Stimulated activated CD8-positive, alpha-beta memory T cell treated with anti-CD3 and anti-CD28 coated beads, Interleukin-15, amount 100 ng/mL, for 24 hours (primary cell): ENCODE results near the gene HTR5A.

Experiments used
- DNase-seq: peaks from one replicate; pipeline ENCODE4 v3.0.0-alpha.2; 2020; ENCODE audit warnings: low read depth

Gene HTR5A

GRCh38 chr7:155090684-155091083 is 20.6 kb downstream of the HTR5A start:
- no peak for DNase-seq

- DNase-seq: no peak
Measured at GRCh38 chr7:155093596-155093995, 23.5 kb downstream of the HTR5A start.

- no peak for DNase-seq
Measured at GRCh38 chr7:155094636-155095135, 24.6 kb downstream of the HTR5A start.

- no peak for DNase-seq
Measured at GRCh38 chr7:155097338-155097737, 27.2 kb downstream of the HTR5A start.

GRCh38 chr7:155103839-155104238 is 33.7 kb downstream of the HTR5A start:
- no peak for DNase-seq

- no peak for DNase-seq
Measured at GRCh38 chr7:155104913-155105312, 34.8 kb downstream of the HTR5A start.

DNA sequence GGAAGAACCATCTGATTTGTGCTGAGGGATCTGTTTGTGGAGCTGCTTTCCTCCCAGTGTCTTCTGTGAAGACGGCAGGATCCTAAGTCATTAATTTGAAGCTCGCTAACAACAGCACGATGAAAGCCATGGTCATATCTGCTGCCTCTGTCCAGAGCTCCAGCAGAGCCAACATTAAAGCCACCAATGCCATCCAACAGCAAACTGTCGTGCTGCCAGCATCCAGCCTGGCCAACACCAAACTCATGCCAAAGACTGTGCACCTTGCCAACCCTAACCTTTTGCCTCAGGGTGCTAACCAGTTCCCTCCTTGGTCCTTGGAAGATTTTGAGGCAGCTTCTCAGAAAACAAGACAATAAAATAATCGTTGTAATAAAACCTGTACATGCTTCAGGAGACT is 36.2 kb downstream of the HTR5A start:
- DNase-seq: no peak

- DNase-seq: no peak
Measured at GRCh38 chr7:155107126-155107525, 37.0 kb downstream of the HTR5A start.

DNA sequence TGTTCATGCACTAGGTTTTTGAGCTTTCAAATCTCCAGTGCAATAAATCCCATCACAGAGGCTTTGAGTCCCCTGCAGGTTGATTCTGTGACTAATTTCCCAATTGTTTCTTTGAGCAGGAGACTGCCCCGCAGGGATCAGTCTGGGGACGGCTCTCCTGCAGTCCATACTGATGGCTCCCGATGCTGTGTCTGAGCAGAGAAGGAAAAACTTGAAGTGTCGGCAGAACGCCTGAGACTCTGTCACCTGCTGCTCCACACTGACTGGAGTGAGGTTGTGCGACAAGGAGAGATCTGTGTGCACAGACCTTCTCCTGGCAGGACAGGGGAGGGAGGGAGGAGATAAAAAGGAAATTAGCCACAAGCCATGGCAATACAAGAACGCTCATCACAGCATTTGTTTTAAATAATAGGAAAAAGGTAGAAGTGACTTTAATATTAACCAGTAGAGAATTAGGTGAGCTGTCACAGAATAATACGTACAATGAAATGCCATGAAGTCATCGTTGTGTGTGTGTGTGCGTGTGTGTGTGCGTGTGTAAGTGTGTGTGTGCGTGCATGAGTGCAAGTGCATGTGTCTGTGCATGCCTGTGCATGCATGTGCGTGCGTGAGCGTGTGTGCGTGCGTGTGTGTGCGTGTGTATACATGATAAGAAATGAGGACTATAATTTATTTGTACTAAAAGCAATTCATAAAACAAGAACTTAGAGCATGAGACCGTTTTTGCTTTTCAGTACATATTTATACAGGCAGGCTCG is 38.2 kb downstream of the HTR5A start:
- no peak for DNase-seq

- no peak for DNase-seq
Measured at GRCh38 chr7:155109121-155109520, 39.0 kb downstream of the HTR5A start.

- DNase-seq: no peak
Measured at GRCh38 chr7:155115288-155115687, 45.2 kb downstream of the HTR5A start.

- no peak for DNase-seq
Measured at GRCh38 chr7:155119801-155120382, 49.8 kb downstream of the HTR5A start.

DNA sequence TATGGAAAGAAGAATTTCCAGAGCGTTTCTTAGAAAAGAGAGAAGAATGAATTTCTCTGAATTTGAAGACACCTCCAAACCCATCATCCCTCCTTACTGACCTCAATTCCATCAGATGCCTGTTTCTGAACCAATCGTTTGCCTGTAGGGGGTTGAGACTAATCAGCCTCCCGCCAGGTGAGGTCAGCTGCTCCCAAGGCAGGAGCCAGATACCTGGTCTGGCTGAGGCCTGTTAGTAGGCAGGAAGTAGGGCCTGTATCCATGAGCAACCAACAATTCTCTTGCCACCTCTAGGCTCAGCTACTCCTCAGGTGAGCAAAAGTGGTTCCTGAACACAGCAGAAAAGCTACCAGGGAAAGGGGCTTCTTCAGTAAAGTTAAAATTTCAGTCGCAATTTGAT is 50.3 kb downstream of the HTR5A start:
- no peak for DNase-seq

DNA sequence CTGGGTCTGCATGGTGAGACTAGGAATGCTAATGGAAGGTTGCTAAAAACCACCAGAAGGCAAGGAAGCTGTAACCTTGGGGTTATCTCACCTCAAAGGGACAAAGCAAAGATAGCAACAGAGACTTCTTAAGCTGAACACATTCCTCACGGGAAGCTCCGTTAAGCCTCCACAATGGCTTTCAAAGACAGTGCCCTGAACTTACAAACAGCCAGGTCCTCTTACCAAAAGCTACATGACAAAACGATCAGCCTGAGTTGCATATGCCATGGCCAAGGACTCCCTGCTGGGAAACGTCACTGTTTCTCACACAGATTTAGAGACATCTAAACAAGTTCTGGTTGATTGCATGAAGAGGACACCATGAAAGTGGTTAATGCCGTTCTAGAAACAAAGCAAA is 52.7 kb downstream of the HTR5A start:
- no peak for DNase-seq

GRCh38 chr7:155123413-155123812 is 53.3 kb downstream of the HTR5A start:
- DNase-seq: no peak

DNA sequence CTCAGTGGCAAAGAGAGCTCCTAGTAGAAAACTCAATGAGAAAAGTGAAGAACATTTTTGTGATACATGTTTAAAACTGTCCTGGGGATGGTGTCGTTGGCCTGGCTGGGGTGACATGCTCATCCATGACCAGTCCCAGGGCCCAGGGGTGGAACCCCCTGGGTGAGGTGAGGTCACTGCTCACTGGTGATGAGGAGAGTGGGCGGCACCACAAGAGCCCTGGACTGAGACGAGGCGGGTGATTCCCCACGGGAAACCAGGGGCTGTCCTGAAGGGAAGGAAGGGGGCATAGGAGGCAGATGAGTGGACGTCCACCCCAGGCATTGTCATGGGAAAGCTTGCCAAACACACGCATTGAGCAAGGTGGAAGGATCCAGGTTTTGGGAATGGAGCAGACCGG is 54.6 kb downstream of the HTR5A start:
- no peak for DNase-seq

DNA sequence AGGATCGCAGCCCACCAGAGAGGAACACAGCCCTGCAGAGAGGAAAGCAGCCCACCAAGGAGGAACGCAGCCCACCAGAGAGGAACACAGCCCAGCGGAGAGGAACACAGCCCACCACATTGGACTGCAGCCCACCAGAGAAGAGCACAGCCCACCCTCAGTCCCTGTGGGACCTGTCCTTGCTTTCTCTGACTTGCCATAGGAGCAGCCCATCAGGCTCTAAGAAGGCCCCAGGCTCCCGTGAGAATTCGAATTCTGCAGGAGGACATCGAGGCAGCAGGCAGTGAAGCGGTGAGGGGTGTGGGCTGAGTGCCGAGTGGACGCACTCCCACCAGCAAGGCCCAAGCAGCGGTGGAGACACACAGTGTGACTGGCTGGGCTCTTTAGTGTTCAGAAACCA is 59.1 kb downstream of the HTR5A start:
- no peak for DNase-seq

DNA sequence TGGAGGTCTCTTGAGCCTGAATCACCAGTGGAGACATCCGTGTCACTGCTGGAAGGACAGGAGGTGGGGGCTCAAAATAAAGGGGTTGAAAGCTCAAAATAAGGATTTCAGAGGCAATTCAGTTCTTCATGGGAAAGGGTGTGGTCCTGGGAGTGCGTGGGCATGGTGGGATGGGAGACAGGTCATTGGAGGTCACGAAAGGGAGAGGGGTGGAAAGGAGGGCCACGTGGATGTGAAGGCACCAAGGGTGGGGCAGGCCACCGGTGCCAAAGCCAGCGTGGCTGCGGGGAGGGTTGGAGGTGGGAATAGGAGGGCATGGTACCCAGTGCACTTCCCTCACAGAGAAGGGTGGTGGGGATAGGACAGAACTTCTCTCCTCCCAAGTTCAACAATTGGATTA is 59.7 kb downstream of the HTR5A start:
- DNase-seq: no peak

- DNase-seq: no peak
Measured at GRCh38 chr7:155130493-155130892, 60.4 kb downstream of the HTR5A start.

- no peak for DNase-seq
Measured at GRCh38 chr7:155131090-155131489, 61.0 kb downstream of the HTR5A start.

- no peak for DNase-seq
Measured at GRCh38 chr7:155132431-155132830, 62.3 kb downstream of the HTR5A start.

DNA sequence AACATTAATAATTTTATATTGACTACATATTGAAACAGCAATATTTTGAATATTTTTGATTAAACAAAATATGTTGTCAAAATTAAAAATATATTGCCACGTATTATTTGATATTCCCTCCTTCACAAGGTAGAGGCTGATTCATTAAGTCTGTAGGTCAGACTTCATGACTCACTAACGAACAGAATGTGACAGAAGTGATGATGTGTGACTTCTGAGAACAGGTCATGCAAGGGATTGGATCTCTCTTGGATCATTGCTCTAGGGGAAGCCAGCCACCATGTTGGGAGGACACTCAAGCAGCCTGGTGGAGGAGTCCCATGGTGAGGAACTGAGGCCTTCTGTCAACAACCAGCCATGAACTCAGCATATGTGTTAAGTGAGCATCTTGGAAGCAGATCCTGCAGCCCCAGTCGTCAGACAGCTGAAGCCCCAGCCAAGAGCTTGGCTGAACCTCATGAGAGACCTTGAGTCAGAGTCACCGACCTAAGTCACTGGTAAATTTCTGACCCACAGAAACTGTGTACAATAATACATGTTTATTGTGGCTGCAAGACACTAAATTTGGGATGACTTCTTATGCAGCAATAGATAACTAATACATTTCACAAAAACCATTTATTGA is 66.6 kb downstream of the HTR5A start:
- DNase-seq: no peak
